GM19328 (cell line): Measurements from ENCODE around the gene TTC29.
"Not testable (repeated sequence)": the region's sequence is repeated elsewhere in the genome, so short reads cannot be mapped to it uniquely, and the experiment has no call there.

Source experiments
- ATAC-seq: cut with Tn5 transposase; IDR thresholded peaks from one replicate; pipeline ENCODE4 v1.9.1; 2021; ENCODE audit warnings: mild to moderate bottlenecking, moderate library complexity; ENCODE audit not compliant: unreplicated experiment

Gene TTC29

DNA sequence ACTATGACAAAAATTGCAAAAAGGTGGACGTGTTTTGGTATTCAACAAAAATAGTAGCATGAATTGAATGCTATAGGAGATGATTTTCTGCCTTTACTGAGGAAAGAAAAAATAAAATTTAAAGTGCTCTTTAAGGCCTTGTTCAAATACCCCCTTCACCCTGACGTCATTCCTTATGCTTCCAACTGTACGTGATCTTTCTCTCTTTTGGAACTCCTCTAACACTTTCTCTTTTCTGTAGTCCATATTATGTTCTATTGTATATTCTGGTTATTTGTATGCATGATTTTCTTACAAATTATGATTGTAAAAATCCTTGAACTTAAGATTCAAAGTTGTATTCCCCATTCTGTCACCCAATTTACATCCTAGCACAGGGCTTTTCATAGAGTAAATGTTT is 206.5 kb downstream of the TTC29 start:
- no peak for ATAC-seq

DNA sequence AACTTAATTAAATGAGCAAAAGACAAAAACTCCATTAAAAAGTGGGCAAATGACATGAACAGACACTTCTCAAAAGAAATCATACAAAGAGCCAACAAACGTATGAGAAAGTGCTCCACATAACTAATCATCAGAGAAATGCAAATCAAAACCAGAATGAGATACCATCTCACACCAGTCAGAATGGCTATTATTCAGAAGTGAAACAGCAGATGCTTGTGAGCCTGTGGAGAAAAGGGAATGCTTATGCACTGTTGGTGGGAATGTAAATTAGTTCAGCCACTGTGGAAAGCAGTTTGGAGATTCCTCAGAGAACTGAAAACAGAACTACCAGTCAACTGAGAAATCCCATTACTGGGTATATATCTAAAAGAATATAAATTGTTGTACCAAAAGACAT is 222.1 kb downstream of the TTC29 start:
- ATAC-seq, result not testable (repeated sequence)

DNA sequence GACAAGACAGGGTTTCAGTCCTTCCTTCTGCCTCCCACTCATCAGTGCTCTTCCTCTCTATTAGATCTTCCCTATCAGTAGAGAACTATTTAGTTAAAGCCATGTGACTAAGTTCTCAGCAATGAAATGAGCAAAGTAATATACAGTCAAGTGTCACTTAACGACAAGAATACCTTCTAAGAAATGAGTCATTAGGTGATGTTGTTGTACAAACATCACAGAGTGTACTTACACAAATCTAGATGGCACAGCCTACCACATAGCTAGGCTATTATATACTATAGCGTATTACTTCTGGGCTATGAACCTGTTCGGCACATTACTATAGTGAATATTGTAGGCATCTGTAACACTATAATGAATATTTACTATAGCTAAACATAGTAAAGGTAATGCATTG is 235.7 kb downstream of the TTC29 start:
- no peak for ATAC-seq

DNA sequence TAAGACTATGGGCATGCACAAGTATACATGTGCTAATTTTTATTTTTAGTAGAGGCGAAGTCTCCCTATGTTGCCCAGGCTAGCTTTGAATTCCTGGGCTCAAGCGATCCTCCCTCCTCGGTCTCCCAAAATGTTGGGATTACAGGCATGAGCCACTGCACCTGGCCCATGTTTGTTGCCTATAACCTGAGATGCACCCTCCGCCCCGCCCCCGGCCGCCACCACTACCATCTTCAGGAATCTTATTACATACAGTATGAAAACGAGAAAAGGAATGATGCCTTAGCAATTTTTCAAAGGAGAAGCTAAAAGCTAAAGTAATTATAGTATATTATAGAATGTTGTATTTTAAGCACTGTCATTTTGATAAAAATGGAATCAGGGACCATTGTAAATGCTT is 245.8 kb downstream of the TTC29 start:
- ATAC-seq, result no peak

DNA sequence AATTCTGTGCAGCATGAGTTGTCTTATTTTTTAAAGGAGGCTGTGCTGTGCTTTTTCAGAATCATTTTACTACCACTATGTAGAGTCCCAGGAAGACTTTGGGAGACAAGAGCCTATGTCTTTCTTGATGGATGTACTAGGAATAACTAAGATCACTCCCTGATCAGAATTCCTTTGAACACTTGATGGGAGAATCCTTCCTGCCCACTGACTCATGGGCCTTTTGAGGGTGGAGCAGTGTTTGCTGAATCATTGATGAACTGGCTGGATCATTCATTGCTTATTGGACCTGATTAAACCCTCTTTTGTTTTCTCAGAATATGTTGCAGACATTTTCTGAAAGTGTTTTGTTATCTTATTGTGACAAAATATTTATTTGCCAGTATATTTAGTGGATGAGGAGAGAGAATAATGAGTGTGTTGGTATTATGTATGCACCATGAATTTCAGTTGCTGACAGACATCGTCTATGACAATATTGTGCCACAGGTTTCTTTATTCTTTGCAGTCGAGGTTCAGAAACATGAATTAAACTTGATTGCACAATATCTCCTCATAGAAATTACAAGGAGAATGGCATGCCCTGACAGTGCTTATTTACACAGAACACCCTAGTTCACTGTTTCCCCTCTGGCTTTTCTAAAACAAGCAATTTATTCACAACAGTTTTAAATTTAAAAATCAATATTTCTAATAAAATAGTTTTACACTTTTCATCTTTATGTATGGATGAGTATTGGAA is 270.7 kb downstream of the TTC29 start:
- ATAC-seq, result no peak

DNA sequence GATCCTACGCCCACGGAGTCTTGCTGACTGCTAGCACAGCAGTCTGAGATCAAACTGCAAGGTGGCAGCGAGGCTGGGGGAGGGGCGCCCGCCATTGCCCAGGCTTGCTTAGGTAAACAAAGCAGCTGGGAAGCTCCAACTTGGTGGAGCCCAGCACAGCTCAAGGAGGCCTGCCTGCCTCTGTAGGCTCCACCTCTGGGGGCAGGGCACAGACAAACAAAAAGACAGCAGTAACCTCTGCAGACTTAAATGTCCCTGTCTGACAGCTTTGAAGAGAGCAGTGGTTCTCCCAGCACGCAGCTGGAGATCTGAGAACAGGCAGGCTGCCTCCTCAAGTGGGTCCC is 281.7 kb downstream of the TTC29 start:
- ATAC-seq, result not testable (repeated sequence)

DNA sequence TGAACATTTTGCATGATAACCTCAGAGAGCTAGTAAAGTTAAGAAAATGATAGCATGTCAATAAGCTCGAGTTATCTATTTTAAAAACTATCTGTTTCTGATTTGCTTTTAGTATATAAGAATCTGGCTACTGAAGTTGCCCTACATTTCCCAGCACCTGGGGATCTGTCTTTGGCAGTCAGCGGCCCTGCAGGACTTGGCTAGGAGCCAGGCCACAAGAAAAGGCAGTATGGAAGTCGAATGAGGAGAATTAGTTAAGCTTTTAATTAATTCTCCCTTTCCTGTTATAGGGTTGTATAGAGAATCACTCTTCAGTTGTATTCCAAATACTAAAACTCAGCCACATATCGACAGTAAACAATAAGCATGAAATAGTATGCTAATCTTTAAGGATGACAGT is 284.3 kb downstream of the TTC29 start:
- no peak for ATAC-seq
